Measurements from ENCODE around the gene SNCG.

- TF ChIP-seq CTCF (conservative IDR thresholded peaks at IDR 0.05) (peak; percentile 73), ZFX (IDR thresholded peaks at IDR 0.05) (no peak)
These were observed 1.8 kb downstream of the SNCG start for GRCh38 chr10:86960003-86960862.

Measured in C4-2B (cell line).